HG02870 (cell line): ENCODE results near the gene KRTAP10-3.
"Not testable (repeated sequence)": the region's sequence is repeated elsewhere in the genome, so short reads cannot be mapped to it uniquely, and the experiment has no call there.

Experiments used
- ATAC-seq: cut with Tn5 transposase; IDR thresholded peaks from one replicate; pipeline ENCODE4 v1.9.1; 2021; ENCODE audit warnings: mild to moderate bottlenecking, moderate library complexity; ENCODE audit not compliant: unreplicated experiment

KRTAP10-3 gene

GRCh38 chr21:44550285-44550684 lies 8.3 kb downstream of the KRTAP10-3 start:
- not testable (repeated sequence) for ATAC-seq

- ATAC-seq: no peak
These were observed 8.9 kb downstream of the KRTAP10-3 start for GRCh38 chr21:44549525-44550211.

GRCh38 chr21:44548922-44549321 lies 9.7 kb downstream of the KRTAP10-3 start:
- ATAC-seq: no peak

- no peak for ATAC-seq
These were observed 10.2 kb downstream of the KRTAP10-3 start for GRCh38 chr21:44548381-44548780.

- no peak for ATAC-seq
These were observed 10.8 kb downstream of the KRTAP10-3 start for GRCh38 chr21:44547656-44548331.

DNA sequence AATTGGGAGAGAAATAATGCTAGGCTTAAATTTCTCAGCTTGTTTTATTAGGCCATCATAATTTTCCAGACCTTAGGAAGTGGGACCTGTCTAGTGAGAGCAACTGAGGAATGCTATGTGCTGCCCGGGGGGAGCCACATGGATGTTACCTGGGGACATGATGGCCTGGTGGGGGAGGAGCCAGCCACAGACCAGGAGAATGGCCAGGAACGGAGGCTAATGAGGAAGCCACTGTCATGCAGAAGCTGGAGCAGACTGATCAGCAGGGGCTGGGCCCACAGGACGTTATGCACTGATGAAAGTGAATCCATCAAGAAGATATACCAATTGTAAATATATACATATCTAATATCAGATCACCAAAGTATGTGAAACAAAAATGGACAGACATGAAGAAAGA lies 14.0 kb downstream of the KRTAP10-3 start:
- no peak for ATAC-seq

DNA sequence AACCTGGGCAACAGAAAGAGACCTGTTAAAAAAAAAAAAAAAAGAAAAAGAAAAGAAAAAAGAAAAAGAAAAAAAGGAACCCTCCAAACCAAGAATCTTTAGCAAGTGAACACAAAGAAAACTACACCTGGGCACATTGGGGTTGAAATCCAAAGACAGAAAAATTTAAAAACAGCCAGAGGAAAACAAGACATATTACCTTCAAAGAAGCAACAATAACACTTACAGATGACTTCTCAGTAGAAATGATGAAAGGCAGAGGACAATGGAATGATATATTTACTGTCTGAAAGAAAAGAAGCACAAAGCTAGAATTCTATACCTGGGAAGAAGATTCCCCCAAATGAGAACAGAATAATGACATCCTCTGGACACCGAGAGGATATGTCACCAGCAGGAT lies 15.9 kb downstream of the KRTAP10-3 start:
- ATAC-seq: no peak

DNA sequence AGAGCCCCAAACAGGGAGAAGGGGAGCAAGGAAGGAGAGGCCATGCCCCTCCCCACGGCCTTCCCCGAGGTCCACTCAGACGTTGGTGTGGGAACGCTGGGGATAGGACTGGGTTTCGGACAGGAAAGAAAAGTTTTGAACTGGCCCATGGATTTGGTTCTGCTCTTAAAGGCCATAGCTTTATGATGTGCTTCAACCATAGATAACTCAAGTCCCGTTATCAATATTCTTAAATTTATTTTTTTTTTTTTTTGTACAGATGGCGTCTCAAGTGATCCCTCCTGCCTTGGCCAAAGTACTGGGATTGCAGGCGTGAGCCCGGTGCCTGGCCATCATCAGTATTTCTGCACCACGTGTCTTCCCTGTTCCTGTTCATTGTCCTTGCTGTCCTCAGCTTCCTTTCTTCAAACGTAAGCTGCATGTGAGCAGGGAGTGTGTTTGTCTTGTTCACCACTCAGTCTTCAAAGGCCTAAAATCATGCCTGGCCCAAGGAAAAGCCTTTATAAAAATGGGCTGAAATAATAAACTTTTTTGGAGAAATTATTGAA lies 17.8 kb downstream of the KRTAP10-3 start:
- ATAC-seq: no peak

DNA sequence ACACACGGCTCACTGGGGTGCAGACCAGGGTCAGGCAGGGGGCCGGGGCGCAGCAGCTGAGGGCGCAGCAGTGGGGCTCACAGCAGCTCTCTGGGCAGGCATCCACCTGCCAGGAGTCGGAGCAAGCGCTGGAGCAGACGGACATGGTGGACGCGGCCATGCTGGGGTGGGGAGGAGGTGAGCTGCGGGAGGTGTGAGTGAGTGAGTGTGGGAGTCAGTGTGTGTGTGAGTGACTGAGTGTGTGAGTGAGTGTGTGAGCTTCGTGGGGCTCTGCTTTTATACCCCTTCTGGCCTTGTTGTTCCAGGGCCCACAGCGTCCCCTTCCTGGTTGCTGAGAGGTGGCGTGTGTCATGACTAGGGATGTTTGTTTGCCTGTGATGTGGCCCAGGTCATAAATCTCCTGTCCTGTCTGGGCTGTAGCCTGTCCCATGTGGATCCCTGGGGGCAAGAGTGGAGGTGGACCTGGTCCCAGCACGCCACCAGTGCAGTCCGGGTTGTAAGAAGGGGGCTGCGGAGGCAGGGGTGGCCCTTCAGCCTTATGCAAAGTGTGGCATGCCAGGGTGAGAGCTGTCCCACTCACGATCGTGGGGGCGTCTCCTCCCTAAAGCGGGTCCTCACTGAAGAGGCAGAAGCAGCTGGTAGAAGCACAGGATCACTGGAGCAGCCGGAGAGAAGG lies 18.5 kb downstream of the KRTAP10-3 start, which contains the start of gene KRTAP10-1:
Gene KRTAP10-1 (minus strand): TSS at position 205 of the 676 bp plus-strand sequence. CDS start 45 bp downstream, at position 160.
- no peak for ATAC-seq

GRCh38 chr21:44539046-44539445 lies 19.5 kb downstream of the KRTAP10-3 start:
- no peak for ATAC-seq

DNA sequence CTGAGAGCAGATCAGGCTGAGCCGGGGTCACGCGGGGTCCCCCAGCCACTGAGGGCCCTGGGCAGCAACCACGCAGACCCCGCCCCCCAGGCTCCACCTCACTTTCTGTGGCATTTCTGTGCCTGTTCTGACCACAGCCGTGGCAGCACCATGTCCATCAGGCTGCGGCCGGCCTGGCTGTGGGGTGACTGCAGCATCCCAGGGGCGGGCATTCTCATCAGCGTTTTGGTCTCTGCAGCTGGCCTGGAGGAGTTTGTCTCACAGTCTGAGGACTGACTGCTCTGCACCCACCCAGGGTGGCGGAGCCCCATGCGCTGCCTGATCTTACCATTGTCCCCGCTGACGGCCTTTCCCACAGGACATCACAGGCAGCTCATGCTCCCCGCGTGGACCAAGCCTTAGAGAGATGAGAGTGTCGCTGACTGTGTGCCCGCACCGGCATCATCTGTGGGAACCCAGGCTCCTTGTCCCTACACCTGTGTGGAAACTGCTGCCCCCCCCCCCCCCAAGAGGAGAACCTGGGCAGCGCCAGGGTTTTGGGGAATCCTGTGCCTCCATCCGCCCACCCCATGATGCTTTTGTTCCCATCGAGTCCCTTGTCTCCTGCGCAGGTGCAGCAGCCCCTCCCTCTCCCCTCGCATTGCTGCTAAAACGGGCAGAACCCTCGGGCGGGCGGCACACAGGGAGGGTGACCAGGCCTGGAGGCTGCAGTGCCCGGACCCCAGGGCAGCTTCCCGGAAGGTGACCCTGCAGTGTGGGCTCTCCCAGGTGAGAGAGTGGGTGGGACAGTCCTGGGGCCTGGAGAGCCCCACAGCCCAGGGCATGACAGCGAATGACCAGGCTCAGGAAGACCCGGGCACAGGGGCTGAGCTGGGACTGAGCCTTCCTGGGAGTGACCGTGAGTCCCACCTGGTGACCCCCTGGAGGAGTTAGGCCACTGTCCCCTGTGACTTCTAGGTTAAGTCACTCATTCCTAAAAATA lies 20.4 kb downstream of the KRTAP10-3 start:
- ATAC-seq: no peak

GRCh38 chr21:44535963-44536362 lies 22.6 kb downstream of the KRTAP10-3 start:
- no peak for ATAC-seq

DNA sequence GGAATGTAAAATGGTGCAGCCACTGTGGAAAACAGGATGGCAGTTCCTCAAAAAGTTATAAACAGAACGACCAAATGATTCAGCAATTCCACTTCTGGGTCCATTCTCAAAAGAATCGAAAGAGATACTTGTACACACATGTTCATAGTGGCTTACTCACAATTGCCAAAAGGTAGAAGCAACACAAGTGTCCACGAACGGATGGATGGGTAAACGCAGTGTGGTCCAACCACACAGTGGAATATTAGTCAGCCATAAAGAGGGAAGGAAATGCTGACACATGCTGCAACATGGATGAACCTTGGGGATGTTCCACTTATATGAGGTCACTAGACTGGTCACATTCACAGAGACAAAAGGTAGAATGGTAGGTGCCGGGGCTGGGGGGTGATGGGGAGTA lies 23.9 kb downstream of the KRTAP10-3 start:
- no peak for ATAC-seq

DNA sequence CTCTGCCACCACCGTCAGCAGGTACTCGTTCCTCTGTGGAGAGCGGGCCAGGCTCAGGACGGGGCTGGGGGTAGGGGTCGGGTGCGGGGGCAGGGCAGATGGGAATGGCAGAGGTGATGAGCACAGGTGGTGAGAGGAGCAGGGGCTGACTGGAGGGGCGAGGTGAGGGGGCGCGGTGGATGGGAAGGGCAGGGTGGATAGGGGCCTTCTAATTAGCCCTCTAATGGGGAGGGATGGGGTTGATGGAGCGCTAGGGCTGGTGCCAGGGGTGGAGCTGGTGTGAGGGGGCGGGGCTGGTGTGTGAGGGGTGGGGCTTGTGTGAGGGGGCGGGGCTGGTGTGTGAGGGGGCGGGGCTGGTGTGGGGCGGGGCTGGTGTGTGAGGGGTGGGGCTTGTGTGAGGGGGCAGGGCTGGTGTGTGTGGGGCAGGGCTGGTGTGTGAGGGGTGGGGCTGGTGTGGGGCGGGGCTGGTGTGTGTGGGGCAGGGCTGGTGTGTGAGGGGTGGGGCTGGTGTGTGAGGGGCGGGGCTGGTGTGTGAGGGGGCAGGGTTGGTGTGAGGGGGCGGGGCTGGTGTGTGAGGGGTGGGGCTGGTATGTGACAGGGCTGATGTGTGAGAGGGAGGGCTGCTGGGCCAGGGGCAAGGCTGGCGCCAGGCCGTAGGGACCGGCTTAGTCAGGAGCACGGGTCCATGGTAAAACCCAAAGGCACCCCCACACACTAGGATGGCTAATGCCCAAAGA lies 24.5 kb downstream of the KRTAP10-3 start:
- ATAC-seq: no peak

- ATAC-seq: no peak
These were observed 25.3 kb downstream of the KRTAP10-3 start for GRCh38 chr21:44533121-44533890.

DNA sequence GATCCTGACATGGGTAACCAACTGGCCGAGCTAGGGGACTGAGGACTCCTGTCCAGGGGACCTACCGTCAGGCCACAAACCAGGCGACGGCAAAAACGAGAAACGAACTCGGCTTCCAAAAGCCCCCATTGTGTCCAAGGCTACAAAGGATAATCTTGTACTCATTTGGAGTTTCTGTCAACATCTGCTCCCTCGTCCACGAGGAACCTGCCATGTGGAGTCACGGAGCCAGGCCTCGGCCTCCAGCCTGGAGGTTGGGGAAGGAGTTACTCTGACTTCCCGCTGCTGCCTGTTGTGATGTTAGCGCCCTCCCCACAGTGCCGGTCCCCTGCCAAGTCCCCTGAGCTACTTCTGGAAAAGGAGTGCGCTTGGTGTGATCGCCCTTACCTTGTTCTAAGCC lies 25.9 kb downstream of the KRTAP10-3 start:
- ATAC-seq: no peak

DNA sequence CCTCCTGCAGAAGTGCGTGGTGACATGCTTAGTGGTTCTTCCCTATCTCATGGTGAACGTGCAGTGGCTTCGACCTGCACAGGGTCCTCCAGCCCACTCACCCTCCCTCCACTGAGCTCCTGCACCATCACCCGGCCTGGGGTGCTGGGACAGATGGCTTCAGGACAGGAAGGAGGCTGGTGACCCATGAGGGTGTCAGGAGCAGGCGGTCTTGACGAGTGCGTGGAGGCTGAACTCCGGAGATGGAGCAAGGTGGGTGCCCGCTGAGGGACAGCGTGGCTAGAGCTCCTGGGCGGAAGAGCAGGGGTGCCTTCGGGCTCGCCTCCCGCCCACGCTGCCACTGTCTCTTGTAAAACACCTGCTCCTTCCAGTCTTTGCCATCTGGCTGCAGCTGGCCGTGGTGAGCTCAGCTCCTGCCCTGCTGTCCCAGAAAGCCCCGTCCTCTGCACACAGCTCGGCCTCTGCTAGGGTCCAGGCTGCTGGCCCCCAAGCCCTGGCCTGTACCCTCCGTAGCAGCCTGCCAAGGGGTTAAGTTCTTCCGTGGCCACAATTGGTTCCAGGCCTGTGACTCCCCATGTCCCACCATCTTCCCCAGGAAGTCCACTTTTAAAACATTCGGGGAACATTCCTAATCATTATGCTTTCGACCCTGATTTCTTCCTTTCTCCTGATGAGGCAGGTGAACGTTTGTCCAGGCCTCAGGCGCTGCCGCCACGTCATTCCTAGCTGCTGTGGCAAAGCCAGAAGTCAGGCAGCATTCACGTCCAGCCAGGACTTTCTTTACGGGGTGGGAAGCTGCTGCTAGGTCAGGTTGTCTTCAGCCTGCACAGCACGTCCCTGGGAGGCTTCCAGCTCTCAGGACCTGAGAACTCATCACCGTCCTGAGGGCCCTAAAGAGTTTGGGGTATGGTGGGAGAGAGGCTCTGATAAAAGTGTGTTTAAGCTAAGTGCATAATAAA lies 26.7 kb downstream of the KRTAP10-3 start:
- ATAC-seq: no peak
